H1 (cell line): Measurements from ENCODE around the gene TNRC6B. TPM values are rescaled to one million over a fixed set of nuclear protein-coding genes. Genes with fewer than 3 reads are reported as not detected.
"Not testable (repeated sequence)": the region's sequence is repeated elsewhere in the genome, so short reads cannot be mapped to it uniquely, and the experiment has no call there.

ENCODE experiments used
- CTCF ChIA-PET: fragments of 300-600 bp; sonication (Branson Sonifier 250); formaldehyde crosslinking; loops from one replicate; lab custom pipeline; 2021; ENCODE audit not compliant: partially characterized antibody; lab: Charles Lee
- POLR2A ChIA-PET: fragments of 300-600 bp; sonication (Branson Sonifier 250); formaldehyde crosslinking; loops from one replicate; lab custom pipeline; 2021; ENCODE audit warnings: inconsistent platforms; ENCODE audit not compliant: partially characterized antibody; lab: Charles Lee
- DNase-seq, 2 experiments: peaks; one replicate each; pipeline versions ENCODE4 v3.0.0 to v3.0.0-alpha.2; 2010 to 2022; ENCODE audit warnings: low spot score in 2 of 2, low read depth in 1 of 2, mixed read lengths in 1 of 2
- FAIRE-seq: peaks from 2 replicates; lab custom pipeline; 2011; peaks lifted over from hg19 to GRCh38; lab: Jason Lieb, UNC
- H2AFZ ChIP-seq: 2 replicates; pipeline ENCODE4 v1.8.1; 2012; ENCODE audit warnings: low read length, inconsistent platforms
- H2AK5ac ChIP-seq: 2 replicates; pipeline ENCODE4 v1.6.1; 2013; ENCODE audit warnings: low read depth, low read length
- H2BK120ac ChIP-seq: replicated peaks from 2 replicates; pipeline ENCODE3; 2013; ENCODE audit warnings: low read depth, low read length, inconsistent platforms
- H2BK12ac ChIP-seq: 2 replicates; pipeline ENCODE4 v1.6.1; 2013; ENCODE audit warnings: low read depth, low read length
- H2BK15ac ChIP-seq: 2 replicates; pipeline ENCODE4 v1.6.1; 2013; ENCODE audit warnings: low read length
- H2BK20ac ChIP-seq: 2 replicates; pipeline ENCODE4 v1.6.1; 2013; ENCODE audit warnings: low read length
- H2BK5ac ChIP-seq: 2 replicates; pipeline ENCODE4 v1.6.1; 2013; ENCODE audit warnings: low read depth, low read length
- H3K14ac ChIP-seq: 2 replicates; pipeline ENCODE4 v1.6.1; 2013; ENCODE audit warnings: inconsistent platforms; ENCODE audit not compliant: insufficient read length
- H3K18ac ChIP-seq: 2 replicates; pipeline ENCODE4 v1.6.1; 2013; ENCODE audit warnings: low read length; ENCODE audit errors: extremely low read depth
- H3K23ac ChIP-seq: 2 replicates; pipeline ENCODE4 v1.6.1; 2013; ENCODE audit warnings: inconsistent platforms; ENCODE audit not compliant: insufficient read length
- H3K23me2 ChIP-seq: 2 replicates; pipeline ENCODE4 v1.6.1; 2013; ENCODE audit warnings: low read depth, low read length
- H3K27ac ChIP-seq: 2 replicates; pipeline ENCODE4 v1.6.1; 2011; ENCODE audit warnings: low read depth, low read length, inconsistent platforms
- H3K27me3 ChIP-seq, 4 experiments: replicated peaks in 1 of 4; 1 replicate in 1 of 4; 2 replicates in 3 of 4; pipeline versions ENCODE4 v1.6.1 to v1.8.1; 2011 to 2013; ENCODE audit warnings: low read length in 3 of 4, mild to moderate bottlenecking in 3 of 4, inconsistent platforms in 2 of 4, mixed read lengths in 2 of 4, moderate library complexity in 1 of 4; ENCODE audit not compliant: control insufficient read depth in 3 of 4, insufficient read depth in 3 of 4; ENCODE audit errors: extremely low read depth in 1 of 4
- H3K36me3 ChIP-seq, 4 experiments: 2 replicates each; pipeline versions ENCODE4 v1.6.1 to v1.8.1; 2011 to 2013; ENCODE audit warnings: mild to moderate bottlenecking in 4 of 4, low read length in 3 of 4, moderate library complexity in 2 of 4, control low read depth in 1 of 4, inconsistent platforms in 1 of 4; ENCODE audit not compliant: insufficient read depth in 4 of 4, control insufficient read depth in 2 of 4
- H3K4ac ChIP-seq: replicated peaks from 2 replicates; pipeline ENCODE3; 2013; ENCODE audit warnings: low read length, low read depth, mixed read lengths, inconsistent platforms; ENCODE audit not compliant: insufficient read length
- H3K4me1 ChIP-seq, 4 experiments: replicated peaks in 1 of 4; 1 replicate in 1 of 4; 2 replicates in 3 of 4; pipeline versions ENCODE4 v1.6.1 to v1.8.1; 2011 to 2013; ENCODE audit warnings: low read length in 3 of 4, inconsistent platforms in 2 of 4, mixed read lengths in 1 of 4; ENCODE audit not compliant: insufficient read depth in 4 of 4, control insufficient read depth in 3 of 4
- H3K4me2 ChIP-seq, 2 experiments: 2 replicates each; pipeline versions ENCODE4 v1.6.1 to v1.8.1; 2011 to 2013; ENCODE audit warnings: low read depth in 2 of 2, low read length in 2 of 2, control low read depth in 1 of 2, inconsistent platforms in 1 of 2, mild to moderate bottlenecking in 1 of 2; ENCODE audit not compliant: insufficient read depth in 1 of 2
- H3K4me3 ChIP-seq, 4 experiments: fragments of 200-600, 300-600 bp in 1 of 4; sonication (generic), shearing (Covaris generic), sonication (Bioruptor Twin) in 1 of 4; 2 replicates each; pipeline versions ENCODE4 v1.5.1 to v1.8.1; 2011 to 2016; ENCODE audit warnings: low read length in 4 of 4, low read depth in 3 of 4, control low read depth in 2 of 4, inconsistent platforms in 2 of 4, mild to moderate bottlenecking in 2 of 4, mixed read lengths in 1 of 4, moderate library complexity in 1 of 4; ENCODE audit not compliant: insufficient read depth in 2 of 4; ENCODE audit errors: extremely low read depth in 1 of 4
- H3K56ac ChIP-seq: replicated peaks from 2 replicates; pipeline ENCODE3; 2013; ENCODE audit warnings: low read depth, mild to moderate bottlenecking, mixed read lengths, low read length, inconsistent platforms; ENCODE audit not compliant: insufficient read length
- H3K79me1 ChIP-seq: 2 replicates; pipeline ENCODE4 v1.6.1; 2013; ENCODE audit warnings: low read depth, low read length, control low read depth
- H3K79me2 ChIP-seq, 2 experiments: 2 replicates each; pipeline versions ENCODE4 v1.6.1 to v1.8.1; 2012 to 2013; ENCODE audit warnings: low read length in 2 of 2, mild to moderate bottlenecking in 2 of 2, inconsistent platforms in 1 of 2; ENCODE audit not compliant: insufficient read depth in 2 of 2, control insufficient read depth in 1 of 2
- H3K9ac ChIP-seq, 4 experiments: replicated peaks in 1 of 4; 1 replicate in 1 of 4; 2 replicates in 3 of 4; pipeline versions ENCODE4 v1.6.1 to v1.8.1; 2011 to 2013; ENCODE audit warnings: low read depth in 3 of 4, low read length in 3 of 4, control low read depth in 2 of 4, mild to moderate bottlenecking in 2 of 4, moderate library complexity in 2 of 4, inconsistent platforms in 1 of 4; ENCODE audit errors: extremely low read depth in 1 of 4
- H3K9me3 ChIP-seq, 2 experiments: 2 replicates each; pipeline versions ENCODE4 v1.6.1 to v1.8.1; 2012 to 2013; ENCODE audit warnings: mild to moderate bottlenecking in 2 of 2, moderate library complexity in 2 of 2, control low read depth in 1 of 2, inconsistent platforms in 1 of 2, low read depth in 1 of 2, low read length in 1 of 2, mixed read lengths in 1 of 2; ENCODE audit not compliant: insufficient read depth in 2 of 2
- H4K20me1 ChIP-seq, 2 experiments: replicated peaks in 1 of 2; 2 replicates each; pipeline versions ENCODE3 to v1.8.1; 2011 to 2013; ENCODE audit warnings: inconsistent platforms in 2 of 2, low read length in 2 of 2, mild to moderate bottlenecking in 1 of 2; ENCODE audit not compliant: insufficient read depth in 2 of 2, control insufficient read depth in 1 of 2
- H4K5ac ChIP-seq: 2 replicates; pipeline ENCODE4 v1.6.1; 2013; ENCODE audit warnings: low read length, low read depth, mixed read lengths, inconsistent platforms; ENCODE audit not compliant: insufficient read length
- H4K8ac ChIP-seq: 2 replicates; pipeline ENCODE4 v1.8.0; 2013; ENCODE audit warnings: mild to moderate bottlenecking, moderate library complexity, low read length, inconsistent platforms; ENCODE audit not compliant: insufficient read depth; ENCODE audit errors: extremely low read depth
- H4K91ac ChIP-seq: replicated peaks from 2 replicates; pipeline ENCODE3; 2013; ENCODE audit warnings: low read length, mixed read lengths, inconsistent platforms; ENCODE audit not compliant: insufficient read length
- WGBS, 2 experiments: shearing (Covaris generic) in 1 of 2; methylation state at CpG; one replicate each; pipeline versions ENCODE4 v1.1.6 to v1.1.7; 2013 to 2015; ENCODE audit warnings: low lambda C conversion rate in 2 of 2, mixed read lengths in 2 of 2, inconsistent platforms in 1 of 2, low coverage in 1 of 2, missing lambda C conversion rate in 1 of 2; ENCODE audit not compliant: insufficient replicate concordance in 2 of 2, insufficient coverage in 1 of 2, insufficient read length in 1 of 2; ENCODE audit errors: extremely low coverage in 1 of 2, missing lambda C conversion rate in 1 of 2; 5-methylcytosine and 5-hydroxymethylcytosine counted together
- polyA plus RNA-seq, 7 experiments: library from polyadenylated mRNA; depleted of rRNA in 3 of 7; stranded (reverse) in 5 of 7; unstranded in 2 of 7; fragments of >200 nt in 5 of 7; fragments of 200-250 nt in 2 of 7; gene quantifications; 1 replicate in 5 of 7; 2 replicates in 1 of 7; 4 replicates in 1 of 7; pipeline versions ENCODE4 v1.2.1 to v1.2.3, GENCODE V29; 2011 to 2013; ENCODE audit warnings: missing spikeins in 2 of 7, mixed read lengths in 2 of 7
- total RNA-seq: library from RNA; stranded (reverse); fragmentation: NEBNext Ultra II Directional; extraction: Animal tissue kit (Norgen Biotek cat#: 25700); gene quantifications from 2 replicates; pipeline ENCODE4 v1.2.1, GENCODE V29; 2021

TNRC6B gene
- total and polyA plus RNA-seq, 2 of the 8 experiments (the other 6 are each of a cell fraction or from before 2014, with no cell fraction given) = 12.5 to 48.9 TPM

GRCh38 chr22:40156682-40157081, 21.0 kb upstream of the TNRC6B start:
- H3K9me3 ChIP-seq, H3K36me3 ChIP-seq, H3K4me2 ChIP-seq, H2BK5ac ChIP-seq, H4K91ac ChIP-seq, H3K9ac ChIP-seq, H2AFZ ChIP-seq, H2BK15ac ChIP-seq, H3K18ac ChIP-seq, H2BK12ac ChIP-seq, H3K56ac ChIP-seq, H3K23me2 ChIP-seq, H3K27me3 ChIP-seq, H2BK120ac ChIP-seq, H3K14ac ChIP-seq, H3K4me3 ChIP-seq, H3K79me2 ChIP-seq, H2BK20ac ChIP-seq, H3K4me1 ChIP-seq, H3K4ac ChIP-seq, H3K23ac ChIP-seq, H3K27ac ChIP-seq, H2AK5ac ChIP-seq, H3K79me1 ChIP-seq, FAIRE-seq, CTCF ChIA-PET, DNase-seq, H4K20me1 ChIP-seq, H4K8ac ChIP-seq, H4K5ac ChIP-seq: not testable (repeated sequence)
- WGBS, 2 experiments = 75% methylated on average over 6 of the region's 6 CpGs; no CpG with 5 or more reads in 1 of the 2 experiments
- POLR2A ChIA-PET = interaction anchor here (1.5 kb wide), 1 partner anchor 21 kb away, joined by 4 read pairs; the partner anchor contains the start of gene TNRC6B
